ENCODE data around the gene ACOT11.
"Not testable (repeated sequence)": the region's sequence is repeated elsewhere in the genome, so short reads cannot be mapped to it uniquely, and the experiment has no call there.

DNA sequence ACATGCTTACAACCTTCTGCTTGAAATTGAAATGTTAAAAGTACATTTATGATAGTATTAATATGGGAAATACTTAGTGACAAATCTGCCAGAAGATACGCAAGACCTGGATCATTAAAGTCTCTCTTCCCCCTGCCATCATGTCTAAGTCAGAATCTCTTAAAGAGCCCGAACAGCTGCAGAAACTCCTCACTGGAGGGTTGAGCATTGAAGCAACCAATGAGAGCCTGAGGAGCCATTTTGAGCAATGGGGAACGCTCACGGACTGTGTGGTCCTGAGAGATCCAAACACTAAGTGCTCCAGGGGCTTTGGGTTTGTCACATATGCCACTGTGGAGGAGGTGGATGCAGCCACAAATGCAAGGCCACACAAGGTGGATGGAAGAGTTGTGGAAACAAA, 11.4 kb upstream of the ACOT11 start:
- TF ChIP-seq, protein P1, sequence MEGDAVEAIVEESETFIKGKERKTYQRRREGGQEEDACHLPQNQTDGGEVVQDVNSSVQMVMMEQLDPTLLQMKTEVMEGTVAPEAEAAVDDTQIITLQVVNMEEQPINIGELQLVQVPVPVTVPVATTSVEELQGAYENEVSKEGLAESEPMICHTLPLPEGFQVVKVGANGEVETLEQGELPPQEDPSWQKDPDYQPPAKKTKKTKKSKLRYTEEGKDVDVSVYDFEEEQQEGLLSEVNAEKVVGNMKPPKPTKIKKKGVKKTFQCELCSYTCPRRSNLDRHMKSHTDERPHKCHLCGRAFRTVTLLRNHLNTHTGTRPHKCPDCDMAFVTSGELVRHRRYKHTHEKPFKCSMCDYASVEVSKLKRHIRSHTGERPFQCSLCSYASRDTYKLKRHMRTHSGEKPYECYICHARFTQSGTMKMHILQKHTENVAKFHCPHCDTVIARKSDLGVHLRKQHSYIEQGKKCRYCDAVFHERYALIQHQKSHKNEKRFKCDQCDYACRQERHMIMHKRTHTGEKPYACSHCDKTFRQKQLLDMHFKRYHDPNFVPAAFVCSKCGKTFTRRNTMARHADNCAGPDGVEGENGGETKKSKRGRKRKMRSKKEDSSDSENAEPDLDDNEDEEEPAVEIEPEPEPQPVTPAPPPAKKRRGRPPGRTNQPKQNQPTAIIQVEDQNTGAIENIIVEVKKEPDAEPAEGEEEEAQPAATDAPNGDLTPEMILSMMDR (conservative IDR thresholded peaks at IDR 0.05) = not testable (repeated sequence)
- TF ChIP-seq EZH2 (IDR thresholded peaks at IDR 0.05; ENCODE audit: low read depth) = not testable (repeated sequence)

Data from PC-9 (cell line).